HUES6 (cell line): ENCODE measurements around the gene TSSK2.
"Not testable (repeated sequence)": the region's sequence is repeated elsewhere in the genome, so short reads cannot be mapped to it uniquely, and the experiment has no call there.

Source experiments
- H3K27ac ChIP-seq: 2 replicates; pipeline ENCODE4 v1.7.0; 2013; ENCODE audit warnings: low read depth, mild to moderate bottlenecking, low read length, inconsistent platforms
- H3K27me3 ChIP-seq: 2 replicates; pipeline ENCODE4 v1.6.1; 2013; ENCODE audit warnings: low read length; ENCODE audit not compliant: control insufficient read depth, insufficient read depth
- H3K36me3 ChIP-seq: 2 replicates; pipeline ENCODE4 v1.6.1; 2013; ENCODE audit warnings: low read length; ENCODE audit not compliant: control insufficient read depth, insufficient read depth
- H3K4me1 ChIP-seq: 2 replicates; pipeline ENCODE4 v1.6.1; 2013; ENCODE audit warnings: low read length; ENCODE audit not compliant: control insufficient read depth, insufficient read depth
- H3K4me3 ChIP-seq: 2 replicates; pipeline ENCODE4 v1.5.1; 2013; ENCODE audit warnings: low read depth, low read length
- H3K9ac ChIP-seq: one replicate; pipeline ENCODE4 v1.6.1; 2013; ENCODE audit warnings: mild to moderate bottlenecking, low read length
- H3K9me3 ChIP-seq: 2 replicates; pipeline ENCODE4 v1.6.1; 2013; ENCODE audit warnings: low read depth, low read length; ENCODE audit not compliant: control insufficient read depth, insufficient read depth

TSSK2 gene

DNA sequence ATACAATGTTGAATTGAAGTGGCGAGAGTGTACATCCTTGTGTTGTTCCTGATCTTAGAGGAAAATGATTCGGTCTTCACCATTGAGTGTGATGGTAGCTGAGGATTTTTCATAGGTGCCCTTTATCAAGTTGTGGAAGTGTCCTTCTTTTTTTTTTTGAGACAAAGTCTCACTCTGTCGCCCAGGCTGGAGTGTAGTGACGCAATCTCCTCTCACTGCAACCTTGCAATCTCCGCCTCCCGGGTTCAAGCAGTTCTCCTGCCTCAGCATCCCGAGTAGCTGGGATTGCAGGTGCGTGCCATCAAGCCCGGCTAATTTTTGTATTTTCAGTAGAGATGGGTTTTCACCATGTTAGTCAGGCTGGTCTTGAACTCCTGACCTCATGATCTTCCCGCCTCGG lies 27.5 kb downstream of the TSSK2 start:
- not testable (repeated sequence) for H3K27ac ChIP-seq, H3K9me3 ChIP-seq, H3K36me3 ChIP-seq, H3K4me3 ChIP-seq, H3K9ac ChIP-seq, H3K4me1 ChIP-seq
- H3K27me3 ChIP-seq: peaks cover 39% of the 10 kb centered on the region

DNA sequence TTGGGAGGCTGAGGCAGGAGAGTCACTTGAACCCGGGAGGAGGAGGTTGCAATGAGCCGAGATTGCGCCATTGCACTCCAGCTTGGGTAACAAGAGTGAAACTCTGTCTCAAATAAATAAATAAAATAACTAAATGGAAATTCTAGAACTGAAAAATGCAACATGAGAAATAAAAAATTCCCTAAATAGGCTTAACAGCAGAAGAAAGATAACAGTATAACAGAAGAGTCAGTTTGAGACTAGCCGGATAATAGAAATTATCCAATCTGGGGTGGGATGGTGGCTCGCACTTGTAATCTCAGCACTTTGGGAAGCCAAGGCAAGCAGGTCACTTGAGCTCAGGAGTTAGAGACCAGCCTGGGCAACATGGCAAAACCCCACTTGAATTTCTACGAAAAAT lies 33.3 kb downstream of the TSSK2 start:
- Histone ChIP-seq H3K4me3 (no peak overlapping the region), H3K4me1 (peaks cover 5% of the 10 kb centered on the region), H3K36me3 (no peaks in the 10 kb centered on the region), H3K27me3 (peaks cover 52% of the 10 kb centered on the region), H3K9me3 (no peaks in the 10 kb centered on the region), H3K27ac (no peak overlapping the region), H3K9ac (no peak overlapping the region)

DNA sequence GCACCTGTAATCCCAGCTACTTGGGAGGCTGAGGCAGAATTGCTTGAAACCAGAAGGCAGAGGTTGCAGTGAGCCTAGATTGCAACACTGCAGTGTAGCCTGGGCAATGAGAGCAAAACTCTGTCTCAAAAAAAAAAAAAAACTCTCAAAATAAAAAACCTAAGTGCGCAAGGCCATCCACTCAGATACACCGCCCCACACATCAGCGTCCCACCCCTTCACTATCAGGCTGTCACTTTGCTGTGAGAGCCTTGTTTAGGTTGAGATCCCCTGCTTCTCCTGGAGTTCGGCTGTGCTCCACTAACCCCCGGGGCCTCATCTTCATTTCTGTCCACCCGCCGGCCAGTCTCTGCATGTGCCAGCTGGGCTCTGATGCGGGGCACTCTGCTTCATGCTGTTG lies 35.3 kb downstream of the TSSK2 start:
- Histone ChIP-seq H3K4me3 (no peak overlapping the region), H3K9me3 (no peaks in the 10 kb centered on the region), H3K9ac (no peak overlapping the region), H3K4me1 (peaks cover 16% of the 10 kb centered on the region), H3K36me3 (no peaks in the 10 kb centered on the region), H3K27ac (no peak overlapping the region), H3K27me3 (peaks cover 65% of the 10 kb centered on the region)

DNA sequence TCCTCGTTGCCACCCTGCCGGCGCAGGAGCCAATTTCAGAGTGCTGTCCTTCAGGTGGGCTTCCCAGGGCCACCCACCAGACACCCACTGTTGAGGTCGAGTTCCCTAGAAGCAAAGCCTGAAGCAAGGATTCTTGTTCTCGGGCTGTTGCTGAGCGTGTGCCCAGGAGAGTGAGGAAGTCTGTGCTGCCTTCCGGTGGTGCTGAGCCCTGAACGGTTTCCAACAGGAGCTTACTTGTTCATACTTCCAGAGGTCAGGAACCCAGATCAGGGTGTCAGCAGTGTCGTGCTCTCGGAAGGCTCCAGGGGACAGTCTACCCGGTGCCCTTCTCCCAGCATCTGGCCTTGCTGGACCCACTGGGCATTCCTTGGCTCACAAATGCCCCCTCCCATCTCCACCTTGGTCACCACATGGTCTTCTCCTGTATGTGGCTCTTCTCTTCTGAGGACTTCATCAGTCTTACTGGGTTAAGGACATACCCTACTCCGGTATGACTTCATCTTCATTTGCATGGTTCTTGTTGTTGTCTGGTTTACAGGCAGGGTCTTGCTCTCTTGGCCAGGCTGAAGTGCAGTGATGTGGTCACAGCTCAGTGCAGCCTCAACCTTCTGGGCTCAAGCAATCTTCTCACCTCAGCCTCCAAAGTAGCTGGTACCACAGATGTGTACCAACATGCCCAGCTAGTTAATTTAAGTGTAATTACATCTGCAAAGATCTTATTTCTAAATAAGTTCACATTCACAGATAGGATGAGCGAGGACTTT lies 36.2 kb downstream of the TSSK2 start:
- no peaks in the 10 kb centered on the region for H3K36me3 ChIP-seq
- H3K4me1 ChIP-seq: peaks cover 17% of the 10 kb centered on the region
- no peaks in the 10 kb centered on the region for H3K9me3 ChIP-seq
- peaks cover 61% of the 10 kb centered on the region for H3K27me3 ChIP-seq
- H3K4me3 ChIP-seq: no peak overlapping the region
- no peak overlapping the region for H3K9ac ChIP-seq
- no peak overlapping the region for H3K27ac ChIP-seq

DNA sequence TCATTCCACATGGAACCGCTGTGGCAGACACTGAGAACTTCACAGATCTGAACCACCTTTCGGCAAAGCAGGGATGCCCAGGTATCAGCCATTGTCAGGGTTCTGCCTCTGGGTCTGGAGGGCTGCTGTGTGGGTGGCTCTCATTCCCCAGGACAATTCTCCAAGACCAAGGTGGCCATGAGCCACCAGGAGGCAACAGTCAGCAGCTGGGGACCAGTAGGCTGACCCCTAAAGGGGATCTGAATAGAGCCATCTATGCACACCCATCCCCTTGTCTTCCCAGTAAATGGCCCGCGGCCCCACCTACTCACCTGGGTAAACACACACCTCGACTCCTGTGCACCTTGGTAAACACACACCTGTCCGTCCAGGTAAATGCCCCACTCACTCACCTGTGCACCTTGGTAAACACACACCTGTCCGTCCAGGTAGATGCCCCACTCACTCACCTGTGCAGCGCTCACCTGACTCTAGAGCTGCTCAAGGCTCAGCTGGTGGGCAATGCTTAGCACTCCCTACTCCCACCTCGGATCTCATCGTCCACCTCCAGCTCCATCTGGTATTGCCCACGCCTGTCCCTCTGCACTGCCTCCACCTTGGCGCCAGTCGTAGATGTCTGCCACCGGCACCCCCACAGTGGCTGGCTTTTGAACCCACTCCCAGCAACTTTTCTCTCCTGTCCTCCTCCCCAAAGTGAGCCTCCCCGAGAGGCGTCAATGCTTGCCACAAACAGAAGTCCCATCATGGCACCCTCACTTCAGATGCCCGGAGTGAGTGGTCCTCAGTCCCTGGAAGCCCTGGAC lies 37.2 kb downstream of the TSSK2 start:
- Histone ChIP-seq H3K27ac (no peak overlapping the region), H3K36me3 (0 out of 2 replicates have a peak, but pooled peaks cover 4% of the 10 kb centered on the region), H3K9me3 (no peaks in the 10 kb centered on the region), H3K9ac (no peak overlapping the region), H3K4me1 (peaks cover 21% of the 10 kb centered on the region), H3K4me3 (no peak overlapping the region), H3K27me3 (peaks cover 56% of the 10 kb centered on the region)

DNA sequence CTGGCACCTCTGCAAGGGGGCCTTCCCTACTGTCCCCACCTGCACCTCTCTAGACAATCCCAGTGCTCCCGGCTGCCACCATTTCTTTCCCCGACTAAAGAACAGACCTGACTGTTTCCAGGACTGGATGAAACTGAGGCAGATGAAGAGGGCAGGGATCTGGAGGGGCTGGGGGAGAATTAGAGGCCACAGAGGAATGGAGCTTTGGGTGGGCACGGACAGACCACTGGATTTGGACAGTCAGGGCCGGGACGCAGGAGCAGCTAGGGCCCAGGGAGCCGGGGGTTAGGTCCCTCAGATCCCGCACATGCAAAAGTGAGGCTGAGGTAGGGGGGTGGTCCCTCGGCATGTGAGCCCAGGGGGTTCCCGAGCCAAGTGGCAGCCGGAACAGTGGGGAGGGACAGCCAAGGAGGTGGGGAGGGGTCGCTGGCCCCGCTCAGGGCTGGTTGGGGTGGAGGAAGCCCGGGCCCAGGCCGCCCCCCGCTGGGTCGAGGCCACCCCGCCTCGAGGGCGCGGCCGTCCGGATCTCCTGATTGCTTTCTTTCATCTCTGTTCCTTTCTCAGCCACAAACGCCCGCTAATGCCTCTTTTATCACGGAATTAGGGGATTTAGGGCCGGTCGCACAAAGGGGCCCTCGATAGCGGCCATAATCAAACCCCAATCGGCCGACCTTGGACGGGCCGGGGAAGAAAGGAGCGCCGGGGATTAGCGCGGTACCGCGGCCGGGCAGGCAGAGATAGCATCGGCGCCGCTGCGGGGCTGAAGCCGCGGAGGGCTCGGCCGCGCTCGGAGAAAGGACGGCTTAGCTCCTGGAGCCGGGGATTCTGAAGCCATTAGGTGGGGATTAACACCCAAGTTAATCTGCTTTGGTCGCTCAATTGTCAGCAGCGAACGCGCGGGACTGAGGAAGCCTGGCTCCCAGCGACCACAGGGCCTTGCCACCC lies 38.2 kb downstream of the TSSK2 start:
- no peaks in the 10 kb centered on the region for H3K9me3 ChIP-seq
- H3K9ac ChIP-seq: peak overlapping the region; percentile 10
- peaks cover 56% of the 10 kb centered on the region for H3K27me3 ChIP-seq
- H3K4me3 ChIP-seq: peak overlapping the region; percentile 57
- H3K4me1 ChIP-seq: peaks cover 31% of the 10 kb centered on the region
- peaks cover 12% of the 10 kb centered on the region for H3K36me3 ChIP-seq
- H3K27ac ChIP-seq: no peak overlapping the region

DNA sequence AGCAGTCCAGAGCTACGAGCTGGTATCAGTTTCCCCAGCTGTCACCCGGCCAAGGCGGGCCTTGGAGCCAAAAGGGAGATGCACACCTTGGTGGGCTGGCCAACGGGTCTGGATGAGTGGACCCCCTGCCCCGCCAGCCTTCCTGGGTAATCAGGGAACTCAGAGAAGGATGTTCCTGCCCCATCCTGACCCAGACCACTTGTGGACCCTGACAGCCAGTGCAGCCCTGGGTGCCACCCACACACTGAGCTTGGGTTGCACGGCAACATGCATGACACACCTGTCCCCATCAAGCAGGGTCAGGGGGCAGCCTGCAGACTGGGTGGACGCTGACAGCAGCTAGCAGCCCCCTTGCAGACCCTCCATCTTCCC lies 38.8 kb downstream of the TSSK2 start:
- no peaks in the 10 kb centered on the region for H3K9me3 ChIP-seq
- no peak overlapping the region for H3K27ac ChIP-seq
- peaks cover 13% of the 10 kb centered on the region for H3K36me3 ChIP-seq
- peak overlapping the region; percentile 10 for H3K9ac ChIP-seq
- H3K27me3 ChIP-seq: peaks cover 54% of the 10 kb centered on the region
- peaks cover 37% of the 10 kb centered on the region for H3K4me1 ChIP-seq
- H3K4me3 ChIP-seq: peak overlapping the region; percentile 57

DNA sequence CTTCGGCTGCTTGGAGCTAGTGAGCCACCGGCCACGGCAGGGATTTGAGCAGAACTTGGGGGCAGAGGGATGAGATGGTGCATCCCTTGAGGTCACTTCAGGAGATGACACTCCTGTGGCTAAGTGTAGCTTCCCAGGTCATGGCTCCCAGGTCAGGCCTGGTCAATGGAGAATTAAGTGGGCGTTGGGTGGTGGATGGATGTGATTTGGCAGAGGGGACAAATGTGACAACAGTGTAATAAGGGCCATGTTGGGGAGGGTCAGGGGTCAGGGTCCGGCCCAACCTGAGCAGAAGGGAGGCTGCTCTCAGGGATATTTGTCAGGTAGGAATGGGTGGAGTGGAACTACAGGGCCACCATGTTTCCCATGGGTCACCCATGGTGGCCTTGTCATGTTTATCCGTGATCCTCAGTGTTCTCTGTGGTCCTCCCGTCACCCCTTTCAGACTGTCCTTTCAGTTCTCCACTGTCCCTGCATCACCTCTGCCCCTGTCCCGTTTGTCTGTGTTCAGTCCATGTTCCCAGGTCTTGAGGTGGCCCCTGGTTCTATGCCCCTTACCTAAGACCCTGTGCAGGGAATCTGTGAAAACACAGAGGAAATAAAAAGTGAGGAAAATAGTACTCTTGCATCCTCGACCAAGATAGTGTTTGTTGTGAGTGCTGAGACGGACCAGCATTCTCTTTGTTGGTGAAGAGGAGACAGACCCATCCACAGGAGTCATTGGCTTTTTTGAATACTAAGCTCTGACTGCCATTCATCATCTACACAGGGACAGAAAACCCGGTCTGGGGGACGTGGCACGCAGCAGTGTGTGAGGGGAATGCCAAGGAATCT lies 41.3 kb downstream of the TSSK2 start:
- H3K9me3 ChIP-seq: no peaks in the 10 kb centered on the region
- H3K27me3 ChIP-seq: peaks cover 39% of the 10 kb centered on the region
- H3K4me1 ChIP-seq: peaks cover 62% of the 10 kb centered on the region
- H3K4me3 ChIP-seq: peak overlapping the region; percentile 83
- peaks cover 29% of the 10 kb centered on the region for H3K36me3 ChIP-seq
- peak overlapping the region; percentile 98 for H3K9ac ChIP-seq
- H3K27ac ChIP-seq: peak overlapping the region; percentile 96; the same call in 1 of the 2 replicates

DNA sequence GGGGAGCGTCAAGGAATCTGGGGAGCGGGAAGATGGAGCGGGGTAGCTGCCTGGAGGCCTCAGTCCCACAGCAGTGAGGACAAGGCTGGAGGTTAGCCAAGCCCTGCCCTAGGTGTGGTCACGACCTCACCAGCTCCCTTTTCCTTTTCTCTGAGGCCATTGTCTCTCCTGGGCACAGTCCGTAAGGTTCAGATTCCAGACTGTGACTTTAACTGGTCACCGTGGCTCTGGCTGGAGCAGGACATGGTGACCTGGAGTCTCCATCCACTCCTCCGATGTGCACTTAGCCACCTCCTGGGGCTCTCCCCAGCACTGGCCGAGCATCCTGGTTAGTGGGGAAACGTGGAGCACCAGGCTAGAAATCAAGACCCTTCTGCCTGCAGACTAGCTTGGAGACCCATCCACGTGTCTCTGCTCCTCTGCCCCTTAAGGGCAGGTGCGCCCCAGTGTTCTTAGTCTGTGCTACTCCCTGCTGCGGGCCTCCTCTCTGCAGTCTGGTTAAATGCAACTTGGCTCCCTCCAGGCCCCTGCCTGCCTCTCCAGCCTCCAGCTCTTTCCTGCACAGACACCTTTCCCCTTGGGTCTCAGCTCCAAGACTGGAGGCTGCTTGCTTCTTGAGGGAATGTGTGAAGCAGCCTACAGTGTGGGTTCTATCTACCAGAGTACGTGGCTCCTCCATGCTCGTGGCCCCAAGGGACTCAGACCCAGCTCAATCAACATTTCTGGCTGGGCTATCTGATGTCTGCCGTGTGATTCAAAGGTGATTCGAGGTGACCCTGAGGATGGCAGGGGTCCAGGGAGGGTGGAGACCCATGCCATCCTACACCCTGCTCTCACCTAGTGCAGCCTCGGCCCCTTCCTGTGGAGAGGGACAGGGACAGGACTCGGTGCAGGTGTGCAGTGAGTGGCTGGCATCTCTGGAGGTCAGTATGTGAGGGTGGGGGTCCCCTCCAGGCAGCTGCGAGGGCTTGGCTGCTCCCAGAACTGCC lies 42.2 kb downstream of the TSSK2 start:
- H3K9me3 ChIP-seq: no peaks in the 10 kb centered on the region
- H3K27ac ChIP-seq: no peak overlapping the region
- H3K4me3 ChIP-seq: peak overlapping the region; percentile 83
- H3K27me3 ChIP-seq: peaks cover 30% of the 10 kb centered on the region
- peak overlapping the region; percentile 13 for H3K9ac ChIP-seq
- H3K4me1 ChIP-seq: peaks cover 64% of the 10 kb centered on the region
- peaks cover 29% of the 10 kb centered on the region for H3K36me3 ChIP-seq
